ENCODE data around the gene AMOTL1. TPM values are rescaled to one million over a fixed set of nuclear protein-coding genes. Genes with fewer than 3 reads are reported as not detected.
"Not testable (repeated sequence)": the region's sequence is repeated elsewhere in the genome, so short reads cannot be mapped to it uniquely, and the experiment has no call there.

Gene AMOTL1
- polyA plus RNA-seq, 3 donors from 2014 or later, result 0.14 to 1.7 TPM; not detected in 1

GRCh38 chr11:94796863-94797262 is 28.7 kb downstream of the AMOTL1 start:
- no peak overlapping the region for H3K27ac Mint-ChIP-seq
- H3K9me3 Mint-ChIP-seq, result no peaks in the 10 kb centered on the region
- no peak for DNase-seq
- no peaks in the 10 kb centered on the region for H3K27me3 Mint-ChIP-seq (ENCODE audit: low read depth in 3 of 3)
- H3K4me1 Mint-ChIP-seq, result no peaks in the 10 kb centered on the region
- H3K36me3 Mint-ChIP-seq, result peaks cover 0 to 8% (median 8%) of the 10 kb centered on the region in 3 donors
- no peak overlapping the region for H3K4me3 Mint-ChIP-seq

DNA sequence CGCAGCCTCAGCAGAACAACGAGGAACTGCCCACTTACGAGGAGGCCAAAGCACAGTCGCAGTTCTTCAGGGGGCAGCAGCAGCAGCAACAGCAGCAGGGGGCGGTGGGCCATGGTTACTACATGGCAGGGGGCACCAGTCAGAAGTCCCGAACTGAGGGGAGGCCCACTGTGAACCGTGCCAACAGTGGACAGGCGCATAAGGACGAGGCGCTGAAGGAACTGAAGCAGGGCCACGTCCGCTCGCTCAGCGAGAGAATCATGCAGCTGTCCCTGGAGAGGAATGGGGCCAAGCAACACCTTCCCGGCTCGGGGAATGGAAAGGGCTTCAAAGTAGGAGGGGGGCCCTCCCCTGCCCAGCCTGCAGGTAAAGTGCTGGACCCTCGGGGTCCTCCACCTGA is 31.6 kb downstream of the AMOTL1 start:
- Mint-ChIP-seq H3K4me1 (no peaks in the 10 kb centered on the region), H3K27me3 (ENCODE audit: low read depth in 3 of 3) (peaks cover 0 to 4% (median 0%) of the 10 kb centered on the region in 3 donors), H3K9me3 (no peaks in the 10 kb centered on the region), H3K27ac (no peak overlapping the region), H3K36me3 (peaks cover 0 to 12% (median 8%) of the 10 kb centered on the region in 3 donors), H3K4me3 (no peak overlapping the region)
- no peak for DNase-seq

DNA sequence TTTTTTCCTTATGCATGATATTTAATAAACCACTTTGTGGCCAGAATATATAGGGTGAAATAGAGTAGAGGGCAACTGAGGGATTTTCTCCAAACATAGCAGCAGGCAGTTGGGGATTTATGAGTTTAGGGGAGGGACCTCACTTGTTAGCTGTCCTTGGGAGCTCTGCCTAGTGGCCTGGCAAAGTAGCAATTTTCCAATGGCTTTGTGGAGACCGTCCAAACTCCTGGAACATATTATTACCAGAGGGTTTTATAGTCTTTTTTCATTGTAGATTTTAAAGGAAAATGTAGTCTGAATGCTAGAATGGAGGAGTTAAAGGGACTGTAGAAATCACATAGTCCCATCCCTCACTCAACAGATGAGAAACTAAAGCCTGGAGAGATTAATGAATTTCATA is 32.3 kb downstream of the AMOTL1 start:
- no peaks in the 10 kb centered on the region for H3K4me1 Mint-ChIP-seq
- peaks cover 0 to 12% (median 8%) of the 10 kb centered on the region in 3 donors for H3K36me3 Mint-ChIP-seq
- H3K9me3 Mint-ChIP-seq, result no peaks in the 10 kb centered on the region
- no peak overlapping the region for H3K4me3 Mint-ChIP-seq
- H3K27me3 Mint-ChIP-seq (ENCODE audit: low read depth in 3 of 3), result peaks cover 0 to 4% (median 0%) of the 10 kb centered on the region in 3 donors
- no peak for DNase-seq
- H3K27ac Mint-ChIP-seq, result no peak overlapping the region

- no peak for DNase-seq
- no peaks in the 10 kb centered on the region for H3K4me1 Mint-ChIP-seq
- no peak overlapping the region for H3K27ac Mint-ChIP-seq
- H3K4me3 Mint-ChIP-seq, result no peak overlapping the region
- H3K36me3 Mint-ChIP-seq, result peaks cover 0 to 12% (median 8%) of the 10 kb centered on the region in 3 donors
- H3K9me3 Mint-ChIP-seq, result no peaks in the 10 kb centered on the region
- H3K27me3 Mint-ChIP-seq (ENCODE audit: low read depth in 3 of 3), result peaks cover 0 to 4% (median 0%) of the 10 kb centered on the region in 3 donors
Observed at GRCh38 chr11:94801866-94802460, 33.8 kb downstream of the AMOTL1 start.

DNA sequence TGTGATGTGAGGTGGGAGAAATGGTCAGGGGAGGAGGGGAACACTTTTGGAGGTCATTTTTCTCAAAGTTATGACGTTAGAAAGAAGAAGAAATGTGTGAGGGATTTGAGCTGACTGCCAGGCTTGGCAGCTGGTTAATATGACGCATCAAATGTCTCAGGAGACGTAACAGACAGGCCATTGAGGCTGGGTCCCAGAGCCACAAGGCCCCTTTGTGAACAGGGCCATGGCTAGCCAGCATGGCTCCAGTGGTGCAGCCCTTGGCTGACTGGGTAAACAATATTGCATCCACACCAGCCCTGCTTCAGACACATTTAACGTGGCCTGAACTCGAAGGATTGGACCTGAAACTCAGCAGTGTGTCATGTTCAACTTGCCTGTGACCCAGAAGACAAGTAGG is 34.3 kb downstream of the AMOTL1 start:
- Mint-ChIP-seq H3K36me3 (peaks cover 0 to 12% (median 8%) of the 10 kb centered on the region in 3 donors), H3K9me3 (no peaks in the 10 kb centered on the region), H3K27ac (no peak overlapping the region)

DNA sequence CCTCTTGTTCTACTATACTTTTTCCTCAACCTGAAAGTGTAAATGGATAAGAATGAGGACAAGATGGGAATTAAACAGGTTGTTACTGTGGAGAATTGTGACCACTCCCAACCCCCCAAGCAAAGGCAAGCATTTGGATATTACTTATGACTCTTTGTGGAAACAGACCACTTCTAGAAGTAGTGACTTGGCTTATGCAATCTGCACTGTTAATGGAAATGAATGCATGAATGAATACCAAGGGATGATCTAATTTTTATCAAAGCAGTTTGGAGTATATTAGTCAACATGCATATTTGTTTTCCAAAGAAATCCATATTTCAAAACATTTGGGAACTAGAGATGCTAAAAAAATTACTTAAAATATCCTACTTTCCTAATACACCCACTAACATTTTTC is 35.3 kb downstream of the AMOTL1 start:
- Mint-ChIP-seq H3K36me3 (peaks cover 0 to 12% (median 8%) of the 10 kb centered on the region in 3 donors), H3K9me3 (no peaks in the 10 kb centered on the region), H3K4me3 (no peak overlapping the region), H3K27me3 (ENCODE audit: low read depth in 3 of 3) (peaks cover 0 to 4% (median 0%) of the 10 kb centered on the region in 3 donors), H3K27ac (no peak overlapping the region), H3K4me1 (no peaks in the 10 kb centered on the region)
- no peak for DNase-seq

More for the DNA sequence above, 34.3 kb downstream of the AMOTL1 start:
- no peak for DNase-seq
- no peak overlapping the region for H3K4me3 Mint-ChIP-seq
- peaks cover 0 to 4% (median 0%) of the 10 kb centered on the region in 3 donors for H3K27me3 Mint-ChIP-seq (ENCODE audit: low read depth in 3 of 3)
- H3K4me1 Mint-ChIP-seq, result no peaks in the 10 kb centered on the region

GRCh38 chr11:94804874-94805273 is 36.7 kb downstream of the AMOTL1 start:
- Mint-ChIP-seq H3K4me3 (no peak overlapping the region), H3K36me3 (peaks cover 0 to 12% (median 8%) of the 10 kb centered on the region in 3 donors), H3K4me1 (no peaks in the 10 kb centered on the region), H3K9me3 (no peaks in the 10 kb centered on the region), H3K27ac (no peak overlapping the region), H3K27me3 (ENCODE audit: low read depth in 3 of 3) (peaks cover 0 to 4% (median 0%) of the 10 kb centered on the region in 3 donors)
- DNase-seq, result no peak

- no peak overlapping the region for H3K27ac Mint-ChIP-seq
- no peak overlapping the region for H3K4me3 Mint-ChIP-seq
- H3K27me3 Mint-ChIP-seq (ENCODE audit: low read depth in 3 of 3), result peaks cover 0 to 4% (median 0%) of the 10 kb centered on the region in 3 donors
- H3K36me3 Mint-ChIP-seq, result peaks cover 0 to 9% (median 5%) of the 10 kb centered on the region in 3 donors
- DNase-seq, result no peak
- H3K4me1 Mint-ChIP-seq, result no peaks in the 10 kb centered on the region
- no peaks in the 10 kb centered on the region for H3K9me3 Mint-ChIP-seq
Observed at GRCh38 chr11:94806014-94806413, 37.9 kb downstream of the AMOTL1 start.

- H3K36me3 Mint-ChIP-seq, result peaks cover 0 to 5% (median 1%) of the 10 kb centered on the region in 3 donors
- no peak overlapping the region for H3K27ac Mint-ChIP-seq
- H3K4me3 Mint-ChIP-seq, result no peak overlapping the region
- no peaks in the 10 kb centered on the region for H3K4me1 Mint-ChIP-seq
- H3K27me3 Mint-ChIP-seq (ENCODE audit: low read depth in 3 of 3), result peaks cover 0 to 4% (median 0%) of the 10 kb centered on the region in 3 donors
- no peaks in the 10 kb centered on the region for H3K9me3 Mint-ChIP-seq
- no peak for DNase-seq
Observed at GRCh38 chr11:94806419-94806818, 38.3 kb downstream of the AMOTL1 start.

GRCh38 chr11:94809251-94809650 is 41.1 kb downstream of the AMOTL1 start:
- peaks cover 0 to 3% (median 2%) of the 10 kb centered on the region in 3 donors for H3K27me3 Mint-ChIP-seq (ENCODE audit: low read depth in 3 of 3)
- peaks cover 0 to 11% (median 3%) of the 10 kb centered on the region in 3 donors for H3K36me3 Mint-ChIP-seq
- H3K4me1 Mint-ChIP-seq, result no peaks in the 10 kb centered on the region
- no peak overlapping the region for H3K27ac Mint-ChIP-seq
- H3K9me3 Mint-ChIP-seq, result no peaks in the 10 kb centered on the region
- no peak overlapping the region for H3K4me3 Mint-ChIP-seq
- no peak for DNase-seq

- not testable (repeated sequence) for H3K9me3 Mint-ChIP-seq; H3K4me3 Mint-ChIP-seq; H3K4me1 Mint-ChIP-seq; H3K27ac Mint-ChIP-seq; H3K27me3 Mint-ChIP-seq (ENCODE audit: low read depth in 3 of 3); DNase-seq
- H3K36me3 Mint-ChIP-seq, result peaks cover 0 to 16% (median 7%) of the 10 kb centered on the region in 3 donors
Observed at GRCh38 chr11:94812724-94813720, 44.9 kb downstream of the AMOTL1 start.

- Mint-ChIP-seq H3K36me3 (peaks cover 0 to 16% (median 10%) of the 10 kb centered on the region in 3 donors), H3K4me1 (no peaks in the 10 kb centered on the region), H3K27ac (no peak overlapping the region), H3K27me3 (ENCODE audit: low read depth in 3 of 3) (peaks cover 0 to 2% (median 0%) of the 10 kb centered on the region in 3 donors), H3K9me3 (no peaks in the 10 kb centered on the region), H3K4me3 (no peak overlapping the region)
- DNase-seq, result no peak
Observed at GRCh38 chr11:94814272-94814976, 46.3 kb downstream of the AMOTL1 start.

GRCh38 chr11:94815705-94816344 is 47.7 kb downstream of the AMOTL1 start:
- Mint-ChIP-seq H3K9me3 (no peaks in the 10 kb centered on the region), H3K27ac (no peak overlapping the region), H3K4me3 (no peak overlapping the region), H3K36me3 (peaks cover 0 to 17% (median 10%) of the 10 kb centered on the region in 3 donors), H3K4me1 (no peaks in the 10 kb centered on the region), H3K27me3 (ENCODE audit: low read depth in 3 of 3) (peaks cover 0 to 2% (median 0%) of the 10 kb centered on the region in 3 donors)
- no peak for DNase-seq
